ENCODE measurements around the gene FOXI1.

DNA sequence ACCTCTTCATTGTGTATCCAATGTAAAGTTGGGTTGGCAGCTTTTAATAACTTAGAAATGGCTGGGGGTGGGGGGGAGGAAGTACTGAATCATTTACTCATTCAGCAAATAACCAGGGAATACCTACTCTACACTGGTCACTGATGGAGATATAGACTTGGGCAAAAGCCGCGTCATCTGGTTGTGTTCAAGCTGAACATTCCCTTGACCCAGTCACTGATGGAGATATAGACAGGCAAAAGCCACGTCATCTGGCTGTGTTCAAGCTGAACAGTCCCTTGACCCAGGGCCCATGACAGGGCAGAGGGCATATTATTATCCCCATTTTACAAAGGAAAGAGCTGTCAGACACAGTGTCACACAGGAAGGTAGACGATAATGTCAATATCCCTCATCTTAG is 32.6 kb downstream of the FOXI1 start:
- TF ChIP-seq GATA2 (IDR thresholded peaks at IDR 0.05; ENCODE audit: low read depth, low read length) (no peak), GATA3 (IDR thresholded peaks at IDR 0.05; ENCODE audit: low read depth, low read length) (no peak)
